GM23338 (cell line): ENCODE measurements around the gene GRIPAP1. TPM values are rescaled to one million over a fixed set of nuclear protein-coding genes. Genes with fewer than 3 reads are reported as not detected.

Source experiments
- ATAC-seq: fragments of 200-7000 bp; cut with Tn5 transposase; 3 replicates; pipeline ENCODE4 v1.9.1; 2020
- DNase-seq: peaks from one replicate; pipeline ENCODE4 v3.0.0-alpha.2; 2015; ENCODE audit warnings: low spot score
- H2AFZ ChIP-seq: fragments of 200-600 bp; sonication (generic); 2 replicates; pipeline ENCODE4 v1.8.0; 2016; ENCODE audit warnings: antibody characterized with exemption, mild to moderate bottlenecking, moderate library complexity
- H3F3A ChIP-seq: fragments of 200-600 bp; sonication (generic); replicated peaks from 2 replicates; pipeline ENCODE4 v1.8.0; 2017; ENCODE audit warnings: antibody characterized with exemption, mixed run types, low read depth
- H3K27ac ChIP-seq: fragments of 200-600 bp; sonication (generic); 2 replicates; pipeline ENCODE4 v1.6.1; 2016; ENCODE audit warnings: low read depth
- H3K27me3 ChIP-seq: fragments of 200-600 bp; sonication (generic); 2 replicates; pipeline ENCODE4 v1.8.0; 2016; ENCODE audit warnings: mild to moderate bottlenecking, mixed run types, moderate library complexity; ENCODE audit not compliant: insufficient read depth
- H3K36me3 ChIP-seq: fragments of 200-600 bp; sonication (generic); 2 replicates; pipeline ENCODE4 v1.8.0; 2016; ENCODE audit warnings: mild to moderate bottlenecking; ENCODE audit not compliant: insufficient read depth
- H3K4me1 ChIP-seq: fragments of 200-600 bp; sonication (generic); 2 replicates; pipeline ENCODE4 v1.8.0; 2016; ENCODE audit warnings: mild to moderate bottlenecking, moderate library complexity; ENCODE audit not compliant: insufficient read depth
- H3K4me2 ChIP-seq: fragments of 200-600 bp; sonication (generic); 2 replicates; pipeline ENCODE4 v1.7.1; 2017; ENCODE audit warnings: mixed run types
- H3K4me3 ChIP-seq: fragments of 200-600 bp; sonication (generic); 2 replicates; pipeline ENCODE4 v1.6.1; 2016; ENCODE audit warnings: mixed run types
- H3K79me2 ChIP-seq: fragments of 200-600 bp; sonication (generic); replicated peaks from 2 replicates; pipeline ENCODE4 v1.8.0; 2017; ENCODE audit warnings: mild to moderate bottlenecking; ENCODE audit not compliant: insufficient read depth
- H3K9me2 ChIP-seq: fragments of 200-600 bp; sonication (generic); 2 replicates; pipeline ENCODE4 v1.8.0; 2017; ENCODE audit not compliant: insufficient read depth
- H4K20me1 ChIP-seq: fragments of 200-600 bp; sonication (generic); replicated peaks from 2 replicates; pipeline ENCODE4 v1.8.0; 2017; ENCODE audit warnings: mild to moderate bottlenecking; ENCODE audit not compliant: insufficient read depth
- H3K27ac Mint-ChIP-seq: 2 replicates; pipeline ENCODE4 v1.8.0; 2020; ENCODE audit warnings: inconsistent platforms, mild to moderate bottlenecking, moderate library complexity, mixed read lengths
- H3K27me3 Mint-ChIP-seq: 3 replicates; pipeline ENCODE4 v1.8.0; 2022; ENCODE audit warnings: low read depth, mild to moderate bottlenecking, moderate library complexity, mixed read lengths, inconsistent platforms; ENCODE audit not compliant: insufficient read depth, poor library complexity
- H3K36me3 Mint-ChIP-seq: 3 replicates; pipeline ENCODE4 v1.8.0; 2021; ENCODE audit warnings: low read depth, mild to moderate bottlenecking, inconsistent platforms, moderate library complexity, mixed read lengths
- H3K4me1 Mint-ChIP-seq: 3 replicates; pipeline ENCODE4 v1.8.0; 2020; ENCODE audit warnings: mild to moderate bottlenecking, inconsistent platforms, mixed read lengths
- H3K4me3 Mint-ChIP-seq: 3 replicates; pipeline ENCODE4 v1.8.0; 2021; ENCODE audit warnings: moderate library complexity, mild to moderate bottlenecking, inconsistent platforms, mixed read lengths
- H3K9me3 Mint-ChIP-seq: 3 replicates; pipeline ENCODE4 v1.8.0; 2020; ENCODE audit warnings: moderate library complexity, mild to moderate bottlenecking, inconsistent platforms, mixed read lengths
- CREB1 ChIP-seq: fragments of 250-450 bp; sonication (Bioruptor Pico); IDR thresholded peaks from 2 replicates; pipeline ENCODE4 v1.5.0; 2020; ENCODE audit warnings: low read depth, mild to moderate bottlenecking, moderate library complexity
- EZH2phosphoT487 ChIP-seq: fragments of 200-600 bp; sonication (generic); IDR thresholded peaks from one replicate; pipeline ENCODE4 v1.8.1; 2018; ENCODE audit warnings: antibody characterized with exemption; ENCODE audit not compliant: unreplicated experiment
- JUNB ChIP-seq: IDR thresholded peaks from one replicate; pipeline ENCODE4 v1.6.1; 2016; ENCODE audit warnings: antibody characterized with exemption; ENCODE audit not compliant: unreplicated experiment
- STAT1 ChIP-seq: IDR thresholded peaks from one replicate; pipeline ENCODE4 v1.6.1; 2016; ENCODE audit warnings: antibody characterized with exemption; ENCODE audit not compliant: unreplicated experiment
- polyA plus RNA-seq: library from polyadenylated mRNA; unstranded; fragments of >200 nt; fragmentation: Nextera tagmentation; extraction: Ambion mirVana; gene quantifications from 2 replicates; pipeline ENCODE4 v1.2.1, GENCODE V29; 2016
- total RNA-seq: library from RNA; depleted of rRNA; stranded (reverse); fragments of >200 nt; shearing (Covaris generic); gene quantifications from 2 replicates; pipeline ENCODE4 v1.2.3, GENCODE V29; 2014
- TF ChIP-seq, protein P1 (sequence below): IDR thresholded peaks from 2 replicates; pipeline ENCODE4 v1.6.1; 2016; ENCODE audit warnings: antibody characterized with exemption
- TF ChIP-seq, protein P2 (sequence below), 2 experiments: fragments of 200-600 bp in 1 of 2; sonication (generic) in 1 of 2; conservative IDR thresholded peaks; 2 replicates each; pipeline versions ENCODE4 v1.5.1 to v1.6.1; 2016 to 2017; ENCODE audit warnings: antibody characterized with exemption in 2 of 2, low read depth in 2 of 2, mild to moderate bottlenecking in 2 of 2, moderate library complexity in 1 of 2
- TF ChIP-seq, protein P3 (sequence below): fragments of 250-450 bp; sonication (Bioruptor Pico); IDR thresholded peaks from 2 replicates; pipeline ENCODE4 v1.5.0; 2020; ENCODE audit warnings: mild to moderate bottlenecking, moderate library complexity

Gene GRIPAP1
- total and polyA plus RNA-seq, 2 experiments from 2014 or later = 39.1 to 62.2 TPM

GRCh38 chrX:48938721-48939425 is 63.2 kb downstream of the GRIPAP1 start (continued):
- TF ChIP-seq CREB1 (no peak), STAT1 (no peak), EZH2phosphoT487 (no peak)
- TF ChIP-seq, protein P1, sequence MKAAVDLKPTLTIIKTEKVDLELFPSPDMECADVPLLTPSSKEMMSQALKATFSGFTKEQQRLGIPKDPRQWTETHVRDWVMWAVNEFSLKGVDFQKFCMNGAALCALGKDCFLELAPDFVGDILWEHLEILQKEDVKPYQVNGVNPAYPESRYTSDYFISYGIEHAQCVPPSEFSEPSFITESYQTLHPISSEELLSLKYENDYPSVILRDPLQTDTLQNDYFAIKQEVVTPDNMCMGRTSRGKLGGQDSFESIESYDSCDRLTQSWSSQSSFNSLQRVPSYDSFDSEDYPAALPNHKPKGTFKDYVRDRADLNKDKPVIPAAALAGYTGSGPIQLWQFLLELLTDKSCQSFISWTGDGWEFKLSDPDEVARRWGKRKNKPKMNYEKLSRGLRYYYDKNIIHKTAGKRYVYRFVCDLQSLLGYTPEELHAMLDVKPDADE = no peak

DNA sequence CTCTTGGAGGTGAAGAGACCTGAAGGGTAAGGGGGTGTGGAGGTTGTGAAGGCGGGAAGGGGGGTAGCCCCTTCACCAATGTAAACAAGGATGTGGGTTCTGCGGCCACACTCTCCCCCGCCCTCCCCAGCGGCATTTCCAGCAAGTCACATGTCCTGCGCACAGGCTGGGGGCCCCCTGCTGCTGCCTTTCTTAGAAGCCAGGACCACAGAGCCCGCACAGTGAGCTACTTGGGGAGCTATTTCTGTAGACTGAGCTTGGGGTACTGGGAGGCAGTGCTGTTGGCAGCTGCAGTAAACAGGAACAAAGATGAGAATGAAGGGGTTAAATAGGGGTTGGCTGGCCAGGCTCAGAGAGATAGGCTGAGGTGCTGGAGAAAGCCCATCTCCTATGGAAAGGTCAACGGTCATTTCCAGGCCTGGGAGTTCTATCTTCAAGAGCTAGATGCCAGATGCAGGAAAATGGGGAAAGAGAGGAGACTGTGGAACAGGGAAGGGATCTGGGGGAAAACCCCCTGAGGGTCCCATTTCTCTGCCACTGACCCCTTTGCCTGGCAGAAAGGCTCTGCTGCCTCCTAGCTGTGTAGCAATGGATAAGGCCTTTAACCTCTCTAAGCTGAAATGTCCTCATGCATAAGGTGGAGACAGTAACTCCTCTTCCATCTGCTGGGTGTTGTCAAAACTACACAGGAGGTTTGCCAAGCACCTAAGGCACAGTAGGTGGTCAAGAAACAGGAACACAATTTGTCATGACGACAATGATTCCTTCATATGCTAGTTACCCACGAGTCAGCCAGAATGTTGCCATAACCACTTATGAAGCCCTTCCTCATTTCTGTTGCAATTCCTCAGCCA is 64.8 kb downstream of the GRIPAP1 start:
- Histone ChIP-seq H2AFZ (no peak overlapping the region), H3K27ac (peak overlapping the region; percentile 86), H3K4me3 (peak overlapping the region; percentile 38; the same call in 1 of the 2 replicates), H3K79me2 (peaks cover 39% of the 10 kb centered on the region), H3K4me1 (peaks cover 4% of the 10 kb centered on the region; the same call in 1 of the 2 replicates), H3K36me3 (no peaks in the 10 kb centered on the region), H3K9me2 (no peaks in the 10 kb centered on the region), H3F3A (no peaks in the 10 kb centered on the region), H3K27me3 (no peaks in the 10 kb centered on the region), H4K20me1 (no peaks in the 10 kb centered on the region), H3K4me2 (peak overlapping the region; percentile 63)
- peaks cover 13% of the 10 kb centered on the region for H3K27me3 Mint-ChIP-seq
- peak overlapping the region; percentile 84 for H3K27ac Mint-ChIP-seq
- peaks cover 52% of the 10 kb centered on the region for H3K36me3 Mint-ChIP-seq
- peak overlapping the region; percentile 51 for H3K4me3 Mint-ChIP-seq
- ATAC-seq (peak; percentile 82), DNase-seq (peak; percentile 56)
- TF ChIP-seq JUNB = no peak
- TF ChIP-seq, protein P2, sequence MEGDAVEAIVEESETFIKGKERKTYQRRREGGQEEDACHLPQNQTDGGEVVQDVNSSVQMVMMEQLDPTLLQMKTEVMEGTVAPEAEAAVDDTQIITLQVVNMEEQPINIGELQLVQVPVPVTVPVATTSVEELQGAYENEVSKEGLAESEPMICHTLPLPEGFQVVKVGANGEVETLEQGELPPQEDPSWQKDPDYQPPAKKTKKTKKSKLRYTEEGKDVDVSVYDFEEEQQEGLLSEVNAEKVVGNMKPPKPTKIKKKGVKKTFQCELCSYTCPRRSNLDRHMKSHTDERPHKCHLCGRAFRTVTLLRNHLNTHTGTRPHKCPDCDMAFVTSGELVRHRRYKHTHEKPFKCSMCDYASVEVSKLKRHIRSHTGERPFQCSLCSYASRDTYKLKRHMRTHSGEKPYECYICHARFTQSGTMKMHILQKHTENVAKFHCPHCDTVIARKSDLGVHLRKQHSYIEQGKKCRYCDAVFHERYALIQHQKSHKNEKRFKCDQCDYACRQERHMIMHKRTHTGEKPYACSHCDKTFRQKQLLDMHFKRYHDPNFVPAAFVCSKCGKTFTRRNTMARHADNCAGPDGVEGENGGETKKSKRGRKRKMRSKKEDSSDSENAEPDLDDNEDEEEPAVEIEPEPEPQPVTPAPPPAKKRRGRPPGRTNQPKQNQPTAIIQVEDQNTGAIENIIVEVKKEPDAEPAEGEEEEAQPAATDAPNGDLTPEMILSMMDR (conservative IDR thresholded peaks at IDR 0.05; ENCODE audit: low read depth in 2 of 2) = peak; percentile 58 to 80
- H3K4me1 Mint-ChIP-seq = peaks cover 40% of the 10 kb centered on the region
- no peaks in the 10 kb centered on the region for H3K9me3 Mint-ChIP-seq

GRCh38 chrX:48936429-48937053 is 65.5 kb downstream of the GRIPAP1 start:
- no peaks in the 10 kb centered on the region for H3K9me3 Mint-ChIP-seq
- peak overlapping the region; percentile 83 for H3K27ac Mint-ChIP-seq
- H3K4me1 ChIP-seq = peaks cover 4% of the 10 kb centered on the region; the same call in 1 of the 2 replicates
- H3K4me3 Mint-ChIP-seq = peak overlapping the region; percentile 43; the same call in 1 of the 3 replicates
- peaks cover 45% of the 10 kb centered on the region for H3K36me3 Mint-ChIP-seq
- peaks cover 39% of the 10 kb centered on the region for H3K79me2 ChIP-seq
- TF ChIP-seq EZH2phosphoT487 = no peak
- TF ChIP-seq, protein P3, sequence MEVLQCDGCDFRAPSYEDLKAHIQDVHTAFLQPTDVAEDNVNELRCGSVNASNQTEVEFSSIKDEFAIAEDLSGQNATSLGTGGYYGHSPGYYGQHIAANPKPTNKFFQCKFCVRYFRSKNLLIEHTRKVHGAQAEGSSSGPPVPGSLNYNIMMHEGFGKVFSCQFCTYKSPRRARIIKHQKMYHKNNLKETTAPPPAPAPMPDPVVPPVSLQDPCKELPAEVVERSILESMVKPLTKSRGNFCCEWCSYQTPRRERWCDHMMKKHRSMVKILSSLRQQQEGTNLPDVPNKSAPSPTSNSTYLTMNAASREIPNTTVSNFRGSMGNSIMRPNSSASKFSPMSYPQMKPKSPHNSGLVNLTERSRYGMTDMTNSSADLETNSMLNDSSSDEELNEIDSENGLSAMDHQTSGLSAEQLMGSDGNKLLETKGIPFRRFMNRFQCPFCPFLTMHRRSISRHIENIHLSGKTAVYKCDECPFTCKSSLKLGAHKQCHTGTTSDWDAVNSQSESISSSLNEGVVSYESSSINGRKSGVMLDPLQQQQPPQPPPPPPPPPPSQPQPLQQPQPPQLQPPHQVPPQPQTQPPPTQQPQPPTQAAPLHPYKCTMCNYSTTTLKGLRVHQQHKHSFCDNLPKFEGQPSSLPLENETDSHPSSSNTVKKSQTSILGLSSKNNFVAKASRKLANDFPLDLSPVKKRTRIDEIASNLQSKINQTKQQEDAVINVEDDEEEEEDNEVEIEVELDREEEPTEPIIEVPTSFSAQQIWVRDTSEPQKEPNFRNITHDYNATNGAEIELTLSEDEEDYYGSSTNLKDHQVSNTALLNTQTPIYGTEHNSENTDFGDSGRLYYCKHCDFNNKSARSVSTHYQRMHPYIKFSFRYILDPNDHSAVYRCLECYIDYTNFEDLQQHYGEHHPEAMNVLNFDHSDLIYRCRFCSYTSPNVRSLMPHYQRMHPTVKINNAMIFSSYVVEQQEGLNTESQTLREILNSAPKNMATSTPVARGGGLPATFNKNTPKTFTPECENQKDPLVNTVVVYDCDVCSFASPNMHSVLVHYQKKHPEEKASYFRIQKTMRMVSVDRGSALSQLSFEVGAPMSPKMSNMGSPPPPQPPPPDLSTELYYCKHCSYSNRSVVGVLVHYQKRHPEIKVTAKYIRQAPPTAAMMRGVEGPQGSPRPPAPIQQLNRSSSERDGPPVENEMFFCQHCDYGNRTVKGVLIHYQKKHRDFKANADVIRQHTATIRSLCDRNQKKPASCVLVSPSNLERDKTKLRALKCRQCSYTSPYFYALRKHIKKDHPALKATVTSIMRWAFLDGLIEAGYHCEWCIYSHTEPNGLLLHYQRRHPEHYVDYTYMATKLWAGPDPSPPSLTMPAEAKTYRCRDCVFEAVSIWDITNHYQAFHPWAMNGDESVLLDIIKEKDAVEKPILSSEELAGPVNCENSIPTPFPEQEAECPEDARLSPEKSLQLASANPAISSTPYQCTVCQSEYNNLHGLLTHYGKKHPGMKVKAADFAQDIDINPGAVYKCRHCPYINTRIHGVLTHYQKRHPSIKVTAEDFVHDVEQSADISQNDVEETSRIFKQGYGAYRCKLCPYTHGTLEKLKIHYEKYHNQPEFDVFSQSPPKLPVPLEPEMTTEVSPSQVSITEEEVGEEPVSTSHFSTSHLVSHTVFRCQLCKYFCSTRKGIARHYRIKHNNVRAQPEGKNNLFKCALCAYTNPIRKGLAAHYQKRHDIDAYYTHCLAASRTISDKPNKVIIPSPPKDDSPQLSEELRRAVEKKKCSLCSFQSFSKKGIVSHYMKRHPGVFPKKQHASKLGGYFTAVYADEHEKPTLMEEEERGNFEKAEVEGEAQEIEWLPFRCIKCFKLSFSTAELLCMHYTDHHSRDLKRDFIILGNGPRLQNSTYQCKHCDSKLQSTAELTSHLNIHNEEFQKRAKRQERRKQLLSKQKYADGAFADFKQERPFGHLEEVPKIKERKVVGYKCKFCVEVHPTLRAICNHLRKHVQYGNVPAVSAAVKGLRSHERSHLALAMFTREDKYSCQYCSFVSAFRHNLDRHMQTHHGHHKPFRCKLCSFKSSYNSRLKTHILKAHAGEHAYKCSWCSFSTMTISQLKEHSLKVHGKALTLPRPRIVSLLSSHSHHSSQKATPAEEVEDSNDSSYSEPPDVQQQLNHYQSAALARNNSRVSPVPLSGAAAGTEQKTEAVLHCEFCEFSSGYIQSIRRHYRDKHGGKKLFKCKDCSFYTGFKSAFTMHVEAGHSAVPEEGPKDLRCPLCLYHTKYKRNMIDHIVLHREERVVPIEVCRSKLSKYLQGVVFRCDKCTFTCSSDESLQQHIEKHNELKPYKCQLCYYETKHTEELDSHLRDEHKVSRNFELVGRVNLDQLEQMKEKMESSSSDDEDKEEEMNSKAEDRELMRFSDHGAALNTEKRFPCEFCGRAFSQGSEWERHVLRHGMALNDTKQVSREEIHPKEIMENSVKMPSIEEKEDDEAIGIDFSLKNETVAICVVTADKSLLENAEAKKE (CRISPR knock-in tag) = no peak
- H3K9me2 ChIP-seq = no peaks in the 10 kb centered on the region
- H3K4me3 ChIP-seq = peak overlapping the region; percentile 38; the same call in 1 of the 2 replicates
- H2AFZ ChIP-seq = no peak overlapping the region
- H3K4me1 Mint-ChIP-seq = peaks cover 32% of the 10 kb centered on the region
- no peak for ATAC-seq
- H3K27me3 ChIP-seq = no peaks in the 10 kb centered on the region
- no peaks in the 10 kb centered on the region for H3F3A ChIP-seq
- H3K4me2 ChIP-seq = peak overlapping the region; percentile 63
- no peak for DNase-seq
- no peaks in the 10 kb centered on the region for H4K20me1 ChIP-seq
- no peaks in the 10 kb centered on the region for H3K36me3 ChIP-seq
- peaks cover 13% of the 10 kb centered on the region for H3K27me3 Mint-ChIP-seq
- peak overlapping the region; percentile 86 for H3K27ac ChIP-seq
